AG09309 (cell line): ENCODE data around the gene RAP2A.

Experiments used
- DNase-seq: peaks from one replicate; pipeline ENCODE4 v3.0.0-alpha.2; 2010; ENCODE audit warnings: low read depth
- H3K4me3 ChIP-seq: 2 replicates; pipeline ENCODE4 v1.5.1; 2011; ENCODE audit warnings: mild to moderate bottlenecking, low read depth, low read length, moderate library complexity; ENCODE audit not compliant: control insufficient read depth
- TF ChIP-seq, protein P1 (sequence below): IDR thresholded peaks from 2 replicates; pipeline ENCODE4 v1.5.1; 2011; ENCODE audit warnings: mild to moderate bottlenecking, low read depth, low read length, inconsistent platforms; ENCODE audit not compliant: insufficient read depth, control insufficient read depth; ENCODE audit errors: missing control alignments

Gene RAP2A

DNA sequence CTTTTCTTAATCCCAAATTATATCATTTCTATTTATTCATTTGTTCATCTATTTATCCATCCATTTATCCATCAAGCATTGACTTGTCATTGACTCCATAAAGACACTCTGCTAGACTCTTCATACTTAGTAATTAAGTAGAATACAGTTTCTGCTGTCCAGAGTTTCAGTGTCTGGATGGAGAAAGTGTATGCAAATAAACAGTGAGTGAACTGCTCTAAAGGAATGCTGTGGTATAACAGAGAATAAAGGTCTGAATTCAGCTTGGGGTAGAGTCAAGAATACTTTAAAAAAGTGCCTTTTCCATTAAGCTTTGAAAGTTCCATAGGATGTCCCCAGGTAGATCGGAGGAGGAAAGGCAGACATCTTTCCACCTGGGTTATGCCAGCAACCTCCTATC lies 51.4 kb downstream of the RAP2A start:
- H3K4me3 ChIP-seq: no peak overlapping the region
- DNase-seq: no peak
- TF ChIP-seq, protein P1, sequence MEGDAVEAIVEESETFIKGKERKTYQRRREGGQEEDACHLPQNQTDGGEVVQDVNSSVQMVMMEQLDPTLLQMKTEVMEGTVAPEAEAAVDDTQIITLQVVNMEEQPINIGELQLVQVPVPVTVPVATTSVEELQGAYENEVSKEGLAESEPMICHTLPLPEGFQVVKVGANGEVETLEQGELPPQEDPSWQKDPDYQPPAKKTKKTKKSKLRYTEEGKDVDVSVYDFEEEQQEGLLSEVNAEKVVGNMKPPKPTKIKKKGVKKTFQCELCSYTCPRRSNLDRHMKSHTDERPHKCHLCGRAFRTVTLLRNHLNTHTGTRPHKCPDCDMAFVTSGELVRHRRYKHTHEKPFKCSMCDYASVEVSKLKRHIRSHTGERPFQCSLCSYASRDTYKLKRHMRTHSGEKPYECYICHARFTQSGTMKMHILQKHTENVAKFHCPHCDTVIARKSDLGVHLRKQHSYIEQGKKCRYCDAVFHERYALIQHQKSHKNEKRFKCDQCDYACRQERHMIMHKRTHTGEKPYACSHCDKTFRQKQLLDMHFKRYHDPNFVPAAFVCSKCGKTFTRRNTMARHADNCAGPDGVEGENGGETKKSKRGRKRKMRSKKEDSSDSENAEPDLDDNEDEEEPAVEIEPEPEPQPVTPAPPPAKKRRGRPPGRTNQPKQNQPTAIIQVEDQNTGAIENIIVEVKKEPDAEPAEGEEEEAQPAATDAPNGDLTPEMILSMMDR: no peak

DNA sequence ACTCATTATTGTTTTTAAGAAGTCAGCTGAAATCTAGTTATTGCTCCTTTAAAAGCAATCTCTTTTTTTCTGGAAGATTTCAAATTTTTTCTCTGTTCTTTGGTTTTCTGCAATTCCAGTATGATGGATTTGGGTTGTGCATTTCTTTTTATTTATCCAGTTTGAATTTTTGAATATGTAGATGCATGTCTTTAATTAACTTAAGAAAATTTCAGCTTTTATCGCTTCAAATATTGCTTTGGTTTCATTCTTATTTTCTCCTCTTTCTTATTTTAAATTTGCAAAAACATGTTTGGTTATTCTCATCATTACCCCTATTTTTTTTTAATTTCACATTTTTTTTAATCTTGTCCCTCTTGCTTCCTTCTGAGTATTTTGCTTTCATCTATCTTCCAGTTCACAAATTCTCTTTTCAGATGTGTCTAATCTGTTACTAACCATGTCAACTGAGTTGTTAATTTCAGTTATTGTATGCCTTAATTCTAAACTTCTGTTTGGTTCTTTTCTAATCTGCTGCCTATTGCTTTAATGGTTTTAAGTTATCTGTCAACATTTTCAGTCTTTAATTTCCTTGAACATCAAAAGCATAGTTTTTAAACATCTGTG lies 56.8 kb downstream of the RAP2A start:
- DNase-seq: no peak

DNA sequence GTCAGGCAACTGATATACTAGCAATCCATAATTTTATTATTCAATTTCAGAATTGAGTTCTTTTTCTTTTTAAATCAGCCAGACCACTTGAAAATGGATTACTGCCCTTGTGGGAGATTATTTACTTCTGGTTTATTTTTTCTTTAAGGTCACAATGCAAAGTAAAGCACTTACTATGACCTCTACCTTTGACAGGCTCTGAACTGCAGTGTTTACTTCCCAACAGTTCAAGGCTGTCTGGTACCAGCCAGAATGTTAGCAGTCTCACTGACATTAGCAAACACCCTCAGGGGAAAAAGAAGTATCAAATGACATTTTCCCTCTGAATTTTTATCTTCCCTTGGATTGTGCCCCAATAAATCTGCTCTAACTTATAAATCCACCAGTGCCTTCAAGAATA lies 57.5 kb downstream of the RAP2A start:
- H3K4me3 ChIP-seq: no peak overlapping the region
- TF ChIP-seq, protein P1: no peak
- no peak for DNase-seq

More for the DNA sequence above, 56.8 kb downstream of the RAP2A start:
- TF ChIP-seq, protein P1: no peak
- no peak overlapping the region for H3K4me3 ChIP-seq

DNA sequence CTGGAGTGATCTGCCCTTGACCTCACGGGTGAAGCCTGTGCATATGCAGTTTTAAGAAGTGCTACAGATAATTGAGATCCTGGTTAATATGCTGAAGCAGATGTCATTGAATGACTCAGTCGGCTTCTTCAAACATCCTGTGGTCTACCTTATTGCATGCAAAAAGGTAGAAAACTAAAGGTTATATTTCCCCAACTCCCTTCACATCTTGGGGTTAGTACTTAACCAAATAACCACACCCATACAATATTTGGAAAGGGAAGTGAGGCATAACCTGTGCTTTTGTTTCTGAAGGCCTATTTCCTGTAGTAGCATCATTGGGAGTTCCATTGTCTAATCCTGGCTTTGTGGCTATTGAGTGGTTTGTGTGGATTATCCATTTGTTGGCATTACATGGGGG lies 58.3 kb downstream of the RAP2A start:
- no peak overlapping the region for H3K4me3 ChIP-seq
- no peak for DNase-seq
- TF ChIP-seq, protein P1: no peak

DNA sequence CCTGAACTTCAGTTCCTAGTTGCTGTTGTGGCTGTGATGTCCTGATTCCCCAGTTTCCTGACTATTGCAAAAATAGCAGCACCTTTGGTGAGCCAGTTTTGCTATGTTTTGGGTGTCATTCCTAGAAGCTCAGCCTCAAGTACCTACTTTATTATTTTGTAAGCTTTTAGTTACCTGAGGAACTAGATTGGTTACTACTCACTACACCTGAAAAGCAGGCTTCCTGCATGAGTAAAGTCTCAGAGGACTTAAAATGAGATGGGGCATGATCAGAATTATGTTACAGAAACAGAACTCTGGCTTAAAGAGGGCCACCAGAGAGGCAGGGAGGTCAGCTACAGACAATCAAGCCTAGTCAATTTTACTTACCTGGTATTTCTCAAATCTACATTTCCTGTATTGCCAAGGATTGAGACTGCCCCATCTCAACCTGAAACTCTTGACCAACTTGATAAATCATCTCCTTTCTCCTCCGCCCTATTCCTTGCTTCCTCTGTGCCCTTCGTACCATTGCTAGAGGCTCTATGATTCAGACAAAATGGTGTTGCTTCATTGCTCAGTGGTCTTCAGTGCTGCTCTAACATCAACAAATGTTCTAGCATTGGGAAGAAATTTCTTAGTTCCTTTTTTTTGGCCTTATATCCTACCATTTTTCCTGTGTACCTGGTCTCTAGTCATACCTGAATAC lies 58.9 kb downstream of the RAP2A start:
- DNase-seq: no peak
- no peak overlapping the region for H3K4me3 ChIP-seq
- TF ChIP-seq, protein P1: no peak

DNA sequence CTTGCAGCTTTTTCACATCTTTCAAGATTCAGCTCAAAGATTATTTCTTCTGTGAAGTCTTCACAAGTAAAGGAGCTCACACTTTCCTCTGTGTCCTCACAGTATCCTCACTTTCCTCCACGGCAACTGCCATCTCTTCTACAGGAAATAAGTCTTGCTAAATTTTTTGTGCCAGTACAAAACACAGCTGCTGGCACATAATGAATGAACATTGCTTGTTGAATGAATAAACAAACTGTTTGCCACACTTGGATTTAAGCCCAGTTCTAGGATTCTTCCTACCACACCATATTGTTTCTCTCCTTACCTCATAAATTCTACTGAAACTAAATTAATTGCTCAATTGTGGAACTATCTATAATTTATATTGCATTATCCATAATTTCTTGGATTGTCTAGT lies 59.5 kb downstream of the RAP2A start:
- no peak for DNase-seq
- TF ChIP-seq, protein P1: no peak
- H3K4me3 ChIP-seq: no peak overlapping the region
